Eye (tissue), 1 donor: ENCODE results near the gene ATP5PD.
"Not testable (repeated sequence)": the region's sequence is repeated elsewhere in the genome, so short reads cannot be mapped to it uniquely, and the experiment has no call there.

Experiments used
- DNase-seq: peaks from one replicate; pipeline ENCODE4 v3.0.0-alpha.2; 2015

Gene ATP5PD

GRCh38 chr17:75077072-75077495 lies 30.3 kb upstream of the ATP5PD start:
- peak; percentile 32 for DNase-seq

- no peak for DNase-seq
Measured at GRCh38 chr17:75075597-75076336, 29.0 kb upstream of the ATP5PD start.

GRCh38 chr17:75074532-75074931 lies 27.8 kb upstream of the ATP5PD start:
- no peak for DNase-seq

GRCh38 chr17:75073618-75074047 lies 26.9 kb upstream of the ATP5PD start:
- DNase-seq: no peak

- not testable (repeated sequence) for DNase-seq
Measured at GRCh38 chr17:75072909-75073308, 26.1 kb upstream of the ATP5PD start.

GRCh38 chr17:75071478-75072271 lies 24.9 kb upstream of the ATP5PD start:
- DNase-seq: not testable (repeated sequence)

- DNase-seq: no peak
Measured at GRCh38 chr17:75069783-75070182, 23.0 kb upstream of the ATP5PD start.

- DNase-seq: no peak
Measured at GRCh38 chr17:75068750-75069149, 22.0 kb upstream of the ATP5PD start.

- DNase-seq: no peak
Measured at GRCh38 chr17:75067856-75068255, 21.1 kb upstream of the ATP5PD start.

GRCh38 chr17:75065562-75066151 lies 18.9 kb upstream of the ATP5PD start:
- DNase-seq: no peak

GRCh38 chr17:75064867-75065561 lies 18.2 kb upstream of the ATP5PD start:
- no peak for DNase-seq

- no peak for DNase-seq
Measured at GRCh38 chr17:75064460-75064859, 17.7 kb upstream of the ATP5PD start.

GRCh38 chr17:75064040-75064439 lies 17.3 kb upstream of the ATP5PD start:
- no peak for DNase-seq

- DNase-seq: no peak
Measured at GRCh38 chr17:75063626-75064025, 16.9 kb upstream of the ATP5PD start.

- DNase-seq: no peak
Measured at GRCh38 chr17:75063201-75063600, 16.4 kb upstream of the ATP5PD start.

GRCh38 chr17:75061618-75062017 lies 14.8 kb upstream of the ATP5PD start:
- DNase-seq: no peak

GRCh38 chr17:75061055-75061438 lies 14.3 kb upstream of the ATP5PD start:
- DNase-seq: no peak

- no peak for DNase-seq
Measured at GRCh38 chr17:75060434-75061054, 13.8 kb upstream of the ATP5PD start.

GRCh38 chr17:75059369-75060345 lies 12.9 kb upstream of the ATP5PD start:
- peak; percentile 56 for DNase-seq

GRCh38 chr17:75051941-75052340 lies 5.2 kb upstream of the ATP5PD start:
- DNase-seq: no peak

- DNase-seq: no peak
Measured at GRCh38 chr17:75049706-75050105, 2.9 kb upstream of the ATP5PD start.
